Body of pancreas (tissue), 4 donors: ENCODE results near the gene CMPK2.

Source experiments
- POLR2A ChIP-seq, 3 donors: fragments of 450-650 bp; IDR thresholded peaks; one replicate each; pipeline ENCODE4 v1.6.1; 2016; ENCODE audit warnings: antibody characterized with exemption in 3 of 3, mild to moderate bottlenecking in 2 of 3
- TF ChIP-seq, protein P1 (sequence below), 7 experiments: fragments of 450-650 bp in 4 of 7; fragments of 200-600 bp in 3 of 7; sonication (generic) in 3 of 7; IDR thresholded peaks; one replicate each; pipeline ENCODE4 v1.5.1; 2016 to 2019; ENCODE audit warnings: antibody characterized with exemption in 7 of 7

DNA sequence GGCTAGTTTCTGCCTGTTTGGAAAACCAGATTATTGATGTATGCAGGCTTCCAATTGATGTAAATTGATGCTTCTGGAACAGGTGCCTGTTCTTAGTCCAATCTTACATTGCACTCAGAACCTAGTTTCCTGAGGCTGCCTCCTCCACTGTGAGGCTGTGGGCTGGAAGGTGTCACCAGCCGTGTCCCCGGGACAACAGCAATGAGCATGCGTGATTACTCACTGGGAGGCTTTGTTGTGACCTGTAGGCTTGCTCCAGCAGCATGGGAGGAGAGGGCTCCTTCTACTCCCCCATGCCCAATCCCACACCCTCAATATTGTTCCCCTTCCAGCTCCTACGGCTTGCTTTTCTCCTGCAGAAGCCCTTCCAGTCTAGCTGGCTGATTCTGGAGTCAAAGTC lies 23.0 kb upstream of the CMPK2 start:
- TF ChIP-seq, protein P1, sequence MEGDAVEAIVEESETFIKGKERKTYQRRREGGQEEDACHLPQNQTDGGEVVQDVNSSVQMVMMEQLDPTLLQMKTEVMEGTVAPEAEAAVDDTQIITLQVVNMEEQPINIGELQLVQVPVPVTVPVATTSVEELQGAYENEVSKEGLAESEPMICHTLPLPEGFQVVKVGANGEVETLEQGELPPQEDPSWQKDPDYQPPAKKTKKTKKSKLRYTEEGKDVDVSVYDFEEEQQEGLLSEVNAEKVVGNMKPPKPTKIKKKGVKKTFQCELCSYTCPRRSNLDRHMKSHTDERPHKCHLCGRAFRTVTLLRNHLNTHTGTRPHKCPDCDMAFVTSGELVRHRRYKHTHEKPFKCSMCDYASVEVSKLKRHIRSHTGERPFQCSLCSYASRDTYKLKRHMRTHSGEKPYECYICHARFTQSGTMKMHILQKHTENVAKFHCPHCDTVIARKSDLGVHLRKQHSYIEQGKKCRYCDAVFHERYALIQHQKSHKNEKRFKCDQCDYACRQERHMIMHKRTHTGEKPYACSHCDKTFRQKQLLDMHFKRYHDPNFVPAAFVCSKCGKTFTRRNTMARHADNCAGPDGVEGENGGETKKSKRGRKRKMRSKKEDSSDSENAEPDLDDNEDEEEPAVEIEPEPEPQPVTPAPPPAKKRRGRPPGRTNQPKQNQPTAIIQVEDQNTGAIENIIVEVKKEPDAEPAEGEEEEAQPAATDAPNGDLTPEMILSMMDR (IDR thresholded peaks at IDR 0.05): no peak
- no peak for TF ChIP-seq POLR2A (IDR thresholded peaks at IDR 0.05)
